ENCODE data around the gene ZMYND19.
"Not testable (repeated sequence)": the region's sequence is repeated elsewhere in the genome, so short reads cannot be mapped to it uniquely, and the experiment has no call there.

ZMYND19 gene

GRCh38 chr9:137554349-137554748 is 36.0 kb downstream of the ZMYND19 start:
- no peak for DNase-seq (ENCODE audit: low spot score)

- DNase-seq (ENCODE audit: low spot score) = not testable (repeated sequence)
Observed at GRCh38 chr9:137553654-137554053, 36.7 kb downstream of the ZMYND19 start.

- DNase-seq (ENCODE audit: low spot score) = no peak
Observed at GRCh38 chr9:137552022-137552768, 38.1 kb downstream of the ZMYND19 start.

GRCh38 chr9:137551264-137552021 is 38.9 kb downstream of the ZMYND19 start, which contains the start of gene MRPL41:
Gene MRPL41 (plus strand): TSS chr9:137551879. CDS start chr9:137552082, 203 bp downstream.
- peak; percentile 96 for DNase-seq (ENCODE audit: low spot score)

- DNase-seq (ENCODE audit: low spot score) = not testable (repeated sequence)
Observed at GRCh38 chr9:137550958-137551263, 39.4 kb downstream of the ZMYND19 start.

GRCh38 chr9:137550231-137550621 is 40.1 kb downstream of the ZMYND19 start, which contains the start of gene PNPLA7:
Gene PNPLA7 (minus strand): TSS chr9:137550402. CDS start chr9:137550197, 205 bp downstream.
- DNase-seq (ENCODE audit: low spot score) = peak; percentile 81

GRCh38 chr9:137547687-137548543 is 42.4 kb downstream of the ZMYND19 start:
- DNase-seq (ENCODE audit: low spot score) = no peak

- no peak for DNase-seq (ENCODE audit: low spot score)
Observed at GRCh38 chr9:137545123-137545522, 45.2 kb downstream of the ZMYND19 start.

GRCh38 chr9:137544176-137544760 is 46.0 kb downstream of the ZMYND19 start:
- no peak for DNase-seq (ENCODE audit: low spot score)

GRCh38 chr9:137543237-137543963 is 46.9 kb downstream of the ZMYND19 start:
- no peak for DNase-seq (ENCODE audit: low spot score)

GRCh38 chr9:137542486-137542885 is 47.8 kb downstream of the ZMYND19 start:
- no peak for DNase-seq (ENCODE audit: low spot score)

- DNase-seq (ENCODE audit: low spot score) = no peak
Observed at GRCh38 chr9:137540536-137540935, 49.8 kb downstream of the ZMYND19 start.

GRCh38 chr9:137538058-137538457 is 52.3 kb downstream of the ZMYND19 start:
- no peak for DNase-seq (ENCODE audit: low spot score)

- DNase-seq (ENCODE audit: low spot score) = not testable (repeated sequence)
Observed at GRCh38 chr9:137536594-137537131, 53.6 kb downstream of the ZMYND19 start.

- DNase-seq (ENCODE audit: low spot score) = no peak
Observed at GRCh38 chr9:137535120-137535428, 55.2 kb downstream of the ZMYND19 start.

- DNase-seq (ENCODE audit: low spot score) = no peak
Observed at GRCh38 chr9:137534256-137535119, 55.8 kb downstream of the ZMYND19 start.

- DNase-seq (ENCODE audit: low spot score) = not testable (repeated sequence)
Observed at GRCh38 chr9:137532891-137533468, 57.3 kb downstream of the ZMYND19 start.

Data from ecto neural progenitor cell (in vitro differentiated cells).